ENCODE results near the gene ENKD1. TPM values are rescaled to one million over a fixed set of nuclear protein-coding genes. Genes with fewer than 3 reads are reported as not detected.

ENKD1 gene
- total RNA-seq, 6 donors from 2014 or later: 18.2 to 50.3 (median 28.5) TPM

DNA sequence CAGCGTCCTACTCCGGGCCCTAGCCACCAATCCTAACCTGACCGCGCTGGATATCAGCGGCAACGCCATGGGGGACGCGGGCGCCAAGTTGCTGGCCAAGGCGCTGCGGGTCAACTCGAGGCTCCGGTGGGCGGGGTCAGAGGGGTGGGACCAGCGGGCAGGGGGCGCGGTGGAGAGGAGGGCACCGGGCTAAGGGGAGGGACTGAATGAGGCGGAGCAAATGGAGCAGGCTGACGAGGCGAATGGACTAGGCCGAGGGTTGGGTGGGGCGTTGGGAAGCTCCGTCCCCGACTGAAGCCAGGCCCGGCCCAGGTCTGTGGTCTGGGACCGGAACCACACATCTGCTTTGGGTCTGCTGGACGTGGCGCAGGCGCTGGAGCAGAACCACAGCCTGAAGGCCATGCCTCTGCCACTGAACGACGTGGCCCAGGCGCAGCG, 17.0 kb downstream of the ENKD1 start:
- DNase-seq (peak in 1 of 2 donors; percentile 85), ATAC-seq (ENCODE audit: low FRiP score in 2 of 2) (peak in 1 of 2 donors; percentile 34)
- H3K9me3 ChIP-seq: no peaks in the 10 kb centered on the region
- no peaks in the 10 kb centered on the region for H3K36me3 ChIP-seq
- H3K4me3 ChIP-seq: no peak overlapping the region
- WGBS, 2 donors: 58 to 64% methylated on average over 21 to 34 of the region's 34 CpGs
- peaks cover 0 to 28% (median 14%) of the 10 kb centered on the region in 4 donors for H3K27me3 ChIP-seq
- H3K27ac ChIP-seq: no peak overlapping the region
- peaks cover 20 to 26% (median 22%) of the 10 kb centered on the region in 4 donors for H3K4me1 ChIP-seq
- TF ChIP-seq POLR2AphosphoS5 (IDR thresholded peaks at IDR 0.05) (no peak), CTCF (IDR thresholded peaks at IDR 0.05) (no peak), POLR2A (IDR thresholded peaks at IDR 0.05) (no peak), EP300 (IDR thresholded peaks at IDR 0.05) (no peak)

GRCh38 chr16:67648764-67649407, 17.7 kb downstream of the ENKD1 start:
- Histone ChIP-seq H3K27ac (no peak overlapping the region), H3K4me1 (peaks cover 21 to 29% (median 23%) of the 10 kb centered on the region in 4 donors), H3K27me3 (peaks cover 0 to 22% (median 10%) of the 10 kb centered on the region in 4 donors), H3K4me3 (no peak overlapping the region), H3K9me3 (no peaks in the 10 kb centered on the region), H3K36me3 (no peaks in the 10 kb centered on the region)
- 83 to 100% methylated on average over 1 to 30 of the region's 35 CpGs for WGBS, 2 donors
- TF ChIP-seq CTCF (IDR thresholded peaks at IDR 0.05) (no peak), EP300 (IDR thresholded peaks at IDR 0.05) (no peak), POLR2A (IDR thresholded peaks at IDR 0.05) (no peak)
- DNase-seq: peak in 1 of 2 donors; percentile 77
- no peak for ATAC-seq (ENCODE audit: low FRiP score in 2 of 2)

GRCh38 chr16:67648088-67648763, 18.3 kb downstream of the ENKD1 start:
- H3K4me3 ChIP-seq: no peak overlapping the region
- WGBS, 2 donors: 65 to 68% methylated on average over 31 to 54 of the region's 65 CpGs
- DNase-seq (peak in 1 of 2 donors; percentile 83), ATAC-seq (ENCODE audit: low FRiP score in 2 of 2) (no peak)
- H3K27ac ChIP-seq: no peak overlapping the region
- H3K9me3 ChIP-seq: no peaks in the 10 kb centered on the region
- H3K36me3 ChIP-seq: no peaks in the 10 kb centered on the region
- no peak for TF ChIP-seq CTCF (IDR thresholded peaks at IDR 0.05)
- H3K27me3 ChIP-seq: peaks cover 0 to 17% (median 8%) of the 10 kb centered on the region in 4 donors
- peaks cover 16 to 23% (median 18%) of the 10 kb centered on the region in 4 donors for H3K4me1 ChIP-seq

GRCh38 chr16:67647681-67648080, 18.9 kb downstream of the ENKD1 start:
- no peak for TF ChIP-seq EP300 (IDR thresholded peaks at IDR 0.05)
- no peak for TF ChIP-seq POLR2A (IDR thresholded peaks at IDR 0.05)
- no peak for TF ChIP-seq POLR2AphosphoS5 (IDR thresholded peaks at IDR 0.05)
- TF ChIP-seq CTCF (IDR thresholded peaks at IDR 0.05): no peak
- Histone ChIP-seq H3K4me1 (peaks cover 13 to 18% (median 14%) of the 10 kb centered on the region in 4 donors), H3K4me3 (no peak overlapping the region), H3K36me3 (no peaks in the 10 kb centered on the region), H3K27me3 (peaks cover 0 to 14% (median 6%) of the 10 kb centered on the region in 4 donors), H3K9me3 (no peaks in the 10 kb centered on the region), H3K27ac (no peak overlapping the region)
- DNase-seq (peak in 1 of 2 donors; percentile 54), ATAC-seq (ENCODE audit: low FRiP score in 2 of 2) (no peak)
- WGBS, 2 donors: 90% methylated on average over 13 of the region's 13 CpGs; no CpG with 5 or more reads in 1 of the 2 donors

Data from upper lobe of left lung (tissue), 6 donors.